Measurements from ENCODE around the gene SLFN14.

The SLFN14 gene

GRCh38 chr17:35548208-35548810 is 12.3 kb downstream of the SLFN14 start:
- H3K4me3 ChIP-seq (ENCODE audit: low read depth in 1 of 2, low read length in 1 of 2): no peak overlapping the region
- H3K27me3 ChIP-seq: peaks cover 30% of the 10 kb centered on the region
- TF ChIP-seq CTCF (IDR thresholded peaks at IDR 0.05): no peak

GRCh38 chr17:35546487-35546886 is 14.1 kb downstream of the SLFN14 start:
- Histone ChIP-seq H3K9me3 (no peaks in the 10 kb centered on the region), H3K4me1 (ENCODE audit: control insufficient read depth in 1 of 2, insufficient read depth in 1 of 2, low read depth in 1 of 2, low read length in 1 of 2) (peaks cover 11 to 20% of the 10 kb centered on the region in 2 experiments), H3K27ac (peak overlapping the region; percentile 48), H3K36me3 (no peaks in the 10 kb centered on the region), H3K27me3 (peaks cover 13% of the 10 kb centered on the region), H3K4me3 (ENCODE audit: low read depth in 1 of 2, low read length in 1 of 2) (no peak overlapping the region)
- TF ChIP-seq CTCF (IDR thresholded peaks at IDR 0.05): no peak

More at GRCh38 chr17:35548208-35548810, 12.3 kb downstream of the SLFN14 start:
- H3K4me1 ChIP-seq (ENCODE audit: control insufficient read depth in 1 of 2, insufficient read depth in 1 of 2, low read depth in 1 of 2, low read length in 1 of 2): peaks cover 7 to 9% of the 10 kb centered on the region in 2 experiments
- no peaks in the 10 kb centered on the region for H3K9me3 ChIP-seq
- H3K36me3 ChIP-seq: no peaks in the 10 kb centered on the region
- H3K27ac ChIP-seq: no peak overlapping the region

- no peaks in the 10 kb centered on the region for H3K36me3 ChIP-seq
- H3K27me3 ChIP-seq: peaks cover 6% of the 10 kb centered on the region
- TF ChIP-seq CTCF (IDR thresholded peaks at IDR 0.05): no peak
- no peaks in the 10 kb centered on the region for H3K9me3 ChIP-seq
- H3K4me1 ChIP-seq (ENCODE audit: control insufficient read depth in 1 of 2, insufficient read depth in 1 of 2, low read depth in 1 of 2, low read length in 1 of 2): peaks cover 21 to 34% of the 10 kb centered on the region in 2 experiments
- H3K4me3 ChIP-seq (ENCODE audit: low read depth in 1 of 2, low read length in 1 of 2): no peak overlapping the region
- H3K27ac ChIP-seq: no peak overlapping the region
Measured at GRCh38 chr17:35545150-35545549, 15.5 kb downstream of the SLFN14 start.

GRCh38 chr17:35543856-35544255 is 16.8 kb downstream of the SLFN14 start:
- Histone ChIP-seq H3K9me3 (no peaks in the 10 kb centered on the region), H3K27ac (no peak overlapping the region), H3K36me3 (no peaks in the 10 kb centered on the region), H3K4me1 (ENCODE audit: control insufficient read depth in 1 of 2, insufficient read depth in 1 of 2, low read depth in 1 of 2, low read length in 1 of 2) (peaks cover 30 to 47% of the 10 kb centered on the region in 2 experiments), H3K27me3 (peaks cover 1% of the 10 kb centered on the region), H3K4me3 (ENCODE audit: low read depth in 1 of 2, low read length in 1 of 2) (no peak overlapping the region)
- no peak for TF ChIP-seq CTCF (IDR thresholded peaks at IDR 0.05)

- H3K27me3 ChIP-seq: no peaks in the 10 kb centered on the region
- H3K4me3 ChIP-seq (ENCODE audit: low read depth in 1 of 2, low read length in 1 of 2): no peak overlapping the region
- H3K9me3 ChIP-seq: no peaks in the 10 kb centered on the region
- H3K36me3 ChIP-seq: no peaks in the 10 kb centered on the region
- TF ChIP-seq CTCF (IDR thresholded peaks at IDR 0.05): no peak
- H3K4me1 ChIP-seq (ENCODE audit: control insufficient read depth in 1 of 2, insufficient read depth in 1 of 2, low read depth in 1 of 2, low read length in 1 of 2): peaks cover 30 to 47% of the 10 kb centered on the region in 2 experiments
- peak overlapping the region; percentile 41 for H3K27ac ChIP-seq
Measured at GRCh38 chr17:35542990-35543389, 17.6 kb downstream of the SLFN14 start.
